CMK (cell line): ENCODE measurements around the gene TAF7L.

Source experiments
- DNase-seq: peaks from one replicate; pipeline ENCODE4 v3.0.0-alpha.2; 2010; ENCODE audit warnings: low read depth

The TAF7L gene

GRCh38 chrX:101220662-101221260, 70.4 kb downstream of the TAF7L start:
- no peak for DNase-seq

- no peak for DNase-seq
Observed at GRCh38 chrX:101219864-101220346, 71.2 kb downstream of the TAF7L start.

- DNase-seq, result no peak
Observed at GRCh38 chrX:101219116-101219863, 71.8 kb downstream of the TAF7L start, which contains the start of gene DRP2. Gene DRP2, plus strand, starts transcription at chrX:101219786. Its CDS starts 11,862 bp downstream, at chrX:101231648.
